ENCODE results near the gene PRKCE.

The PRKCE gene

DNA sequence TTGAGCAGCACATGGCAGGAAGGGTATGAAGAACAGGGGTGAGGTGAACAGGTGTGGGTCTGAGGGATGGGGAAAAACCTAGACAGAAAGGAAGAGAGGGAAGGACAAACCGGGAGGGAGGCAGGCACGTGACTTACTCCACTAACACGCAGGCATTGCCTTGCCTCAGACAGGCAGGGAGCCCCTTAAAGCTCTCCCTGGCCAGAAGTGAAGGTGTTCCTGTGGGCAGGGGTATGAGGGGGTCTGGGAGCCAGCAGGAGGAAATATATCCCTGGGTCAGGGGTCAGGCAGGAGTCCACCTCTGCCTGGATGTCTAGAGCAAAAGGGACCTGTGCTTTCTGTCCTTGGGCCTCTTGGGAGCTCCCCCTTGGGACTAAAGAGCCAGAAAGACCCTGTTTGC, 510.4 kb downstream of the PRKCE start:
- DNase-seq, result no peak

GRCh38 chr2:46162329-46163097, 511.0 kb downstream of the PRKCE start:
- peak in 1 of 3 donors; percentile 52 for DNase-seq

- DNase-seq, result peak; percentile 65 to 66 (median 65)
Measured at GRCh38 chr2:46163098-46163430, 511.6 kb downstream of the PRKCE start.

- DNase-seq, result no peak
Measured at GRCh38 chr2:46163804-46164528, 512.5 kb downstream of the PRKCE start.

GRCh38 chr2:46164529-46165301, 513.2 kb downstream of the PRKCE start:
- DNase-seq, result no peak

DNA sequence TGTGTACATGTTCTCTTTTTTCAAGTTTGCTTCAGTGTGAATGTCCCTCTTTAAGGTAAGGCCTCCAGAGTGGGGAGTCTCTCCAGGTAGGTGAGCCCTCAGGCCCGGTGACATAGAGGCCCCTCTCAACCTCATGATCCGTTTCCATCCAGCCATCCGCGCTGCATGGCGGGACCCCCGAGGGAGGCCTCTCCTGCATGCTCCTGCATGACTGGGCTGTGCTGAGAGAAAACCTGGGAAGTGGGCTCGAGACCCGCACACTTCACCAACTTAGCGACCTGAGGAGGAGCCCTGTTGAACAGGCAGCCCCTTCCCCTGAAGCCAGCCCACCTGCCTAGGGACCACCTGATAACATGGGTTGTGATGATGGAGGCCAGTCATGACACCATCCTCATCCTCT, 514.4 kb downstream of the PRKCE start:
- DNase-seq, result no peak

DNA sequence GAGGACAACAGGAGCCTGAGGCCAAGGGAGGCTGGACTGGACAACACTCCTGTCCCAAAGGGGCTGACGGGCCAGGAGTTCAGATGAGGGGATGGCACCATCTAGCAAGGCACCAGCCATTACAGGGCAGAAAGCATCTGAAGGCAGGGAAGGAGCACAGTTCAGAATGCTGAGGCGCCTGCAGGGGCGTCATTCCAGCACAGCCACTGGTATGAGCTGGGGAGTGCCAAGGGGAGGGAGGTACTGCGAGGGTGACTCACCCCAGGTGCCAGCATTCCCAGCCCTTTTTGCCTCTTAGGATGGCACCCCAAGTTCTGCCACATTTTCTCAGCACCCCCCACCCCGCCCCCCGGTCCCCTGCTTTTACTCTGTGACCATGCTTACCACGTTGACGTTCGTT, 515.9 kb downstream of the PRKCE start:
- no peak for DNase-seq

DNA sequence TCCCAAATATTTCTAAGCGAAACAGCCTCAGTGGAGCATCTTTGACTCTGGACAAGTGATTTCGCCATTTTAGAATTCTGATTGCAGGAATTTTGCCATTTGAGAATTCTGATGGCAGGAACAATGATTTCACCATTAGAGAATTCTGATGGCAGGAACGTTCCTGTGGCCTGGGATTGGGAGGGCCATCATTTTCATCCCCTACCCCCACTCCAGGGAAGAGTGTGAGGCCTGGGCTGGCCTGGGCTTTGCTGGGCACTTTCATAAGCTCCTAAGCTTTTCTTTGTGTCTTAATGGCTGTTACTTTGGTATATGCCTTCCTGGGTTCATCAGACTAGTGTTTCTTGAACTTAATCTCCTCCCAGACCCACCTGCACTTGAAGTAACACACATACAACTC, 516.4 kb downstream of the PRKCE start:
- no peak for DNase-seq

- no peak for DNase-seq
Measured at GRCh38 chr2:46169467-46169866, 518.0 kb downstream of the PRKCE start.

DNA sequence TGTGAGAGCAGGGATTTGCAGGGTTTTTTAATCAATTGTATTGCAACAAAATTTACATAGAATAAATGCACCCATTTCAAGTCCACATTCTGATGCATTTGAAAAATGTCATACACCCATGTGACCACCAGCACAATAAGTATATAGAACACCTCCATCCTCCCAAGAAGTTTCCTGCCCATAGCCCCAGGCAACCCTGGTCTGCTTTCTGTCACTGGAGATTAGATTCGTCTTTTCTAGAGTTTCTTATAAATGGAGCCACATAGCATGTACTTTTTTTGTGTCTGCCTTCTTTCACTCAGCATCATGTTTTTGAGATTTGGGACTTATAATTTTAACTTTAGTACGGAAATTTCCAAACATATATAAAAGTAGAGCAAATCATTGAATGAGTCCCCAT, 518.6 kb downstream of the PRKCE start:
- DNase-seq, result no peak

DNA sequence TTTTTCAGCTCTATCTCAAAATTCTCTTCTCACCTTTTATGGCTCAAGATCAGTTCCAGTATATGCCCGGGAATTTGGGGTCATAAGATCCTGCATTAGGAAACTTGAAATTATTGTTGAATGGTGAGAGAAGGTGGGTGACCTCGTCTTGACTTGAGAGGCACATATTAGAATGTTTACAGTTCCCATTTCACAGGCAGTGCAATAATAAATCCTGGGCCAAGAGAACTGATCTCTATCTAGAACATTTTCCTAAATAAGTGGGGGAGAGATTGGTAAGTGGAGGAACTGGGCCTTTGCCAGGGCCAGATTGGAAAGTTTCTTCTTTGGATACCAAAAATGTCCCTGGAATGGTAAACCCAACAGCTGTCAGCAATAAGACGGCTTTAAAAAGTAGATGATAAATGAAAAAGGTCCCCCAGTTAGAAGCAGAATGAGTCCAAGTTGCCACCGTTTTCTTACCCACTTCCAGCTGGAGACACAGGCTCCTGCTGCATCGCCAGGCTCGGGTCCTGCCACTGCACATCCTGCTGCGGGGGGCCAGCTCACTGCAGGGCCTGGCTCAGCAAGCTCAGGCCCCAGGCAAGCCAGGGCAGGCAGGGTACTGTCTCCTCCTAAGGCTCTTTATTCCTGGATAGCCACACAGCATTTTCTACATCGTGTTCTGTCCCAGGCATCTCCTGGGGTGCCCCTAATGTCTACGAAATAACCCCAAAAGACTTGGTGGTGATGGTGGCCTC, 519.3 kb downstream of the PRKCE start:
- DNase-seq, result no peak

DNA sequence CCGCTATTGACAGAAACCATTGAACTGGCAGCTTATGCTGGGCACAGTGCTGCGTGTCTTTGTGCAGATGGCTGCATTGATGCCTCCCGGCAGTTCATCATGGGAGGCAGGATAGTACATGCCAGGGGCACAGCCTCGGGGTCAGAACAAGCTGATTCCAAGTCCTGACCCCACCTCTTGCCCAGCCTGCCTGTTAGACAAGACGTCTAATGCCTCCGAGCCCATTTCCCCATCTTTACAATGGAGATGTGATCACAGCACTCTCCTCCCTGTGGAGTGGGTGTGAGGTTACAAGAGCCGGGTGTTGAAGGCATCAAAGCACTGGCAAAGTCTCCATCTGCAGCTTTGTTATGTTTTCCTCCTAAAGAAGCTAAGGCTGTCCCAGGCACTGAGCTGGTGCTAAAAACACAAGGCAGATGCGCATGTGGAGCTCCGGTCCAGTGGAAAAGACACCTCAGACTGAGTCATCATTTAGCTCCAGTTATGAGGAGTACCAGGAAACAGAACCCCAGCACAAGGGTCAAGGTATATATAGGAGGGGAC, 520.0 kb downstream of the PRKCE start:
- no peak for DNase-seq

- DNase-seq, result no peak
Measured at GRCh38 chr2:46171996-46172546, 520.6 kb downstream of the PRKCE start.

GRCh38 chr2:46173030-46173429, 521.6 kb downstream of the PRKCE start:
- DNase-seq, result no peak

DNA sequence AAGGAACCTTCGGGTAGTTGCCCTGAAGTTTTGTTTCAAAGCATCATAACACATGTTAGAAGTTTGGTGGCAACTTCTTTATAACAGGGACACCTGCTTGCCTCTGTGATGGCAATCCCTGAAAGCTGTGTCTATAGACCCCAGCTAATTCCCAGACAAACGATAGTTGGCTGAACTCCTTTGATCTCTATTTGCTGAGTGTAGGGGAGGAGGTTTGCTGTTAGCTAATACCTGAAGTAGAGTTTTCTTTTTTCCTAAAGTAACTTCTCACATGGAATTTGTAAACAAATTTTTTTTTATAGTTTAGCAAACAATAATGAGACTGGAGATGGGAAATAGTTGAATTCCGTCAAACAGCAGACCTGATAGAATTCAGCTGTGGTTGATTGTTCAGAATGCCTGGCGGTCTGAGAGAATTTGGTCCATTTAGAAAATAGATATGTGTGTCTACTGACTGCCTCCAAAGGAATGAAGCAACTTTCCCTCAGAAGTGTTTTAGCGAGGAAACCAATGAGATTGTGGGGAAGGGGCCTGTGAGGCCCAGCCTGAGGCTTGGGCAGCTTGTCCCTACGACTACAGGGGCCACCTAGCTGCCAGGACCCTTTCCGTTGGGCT, 522.3 kb downstream of the PRKCE start:
- no peak for DNase-seq

- DNase-seq, result no peak
Measured at GRCh38 chr2:46174345-46175170, 523.1 kb downstream of the PRKCE start.

DNA sequence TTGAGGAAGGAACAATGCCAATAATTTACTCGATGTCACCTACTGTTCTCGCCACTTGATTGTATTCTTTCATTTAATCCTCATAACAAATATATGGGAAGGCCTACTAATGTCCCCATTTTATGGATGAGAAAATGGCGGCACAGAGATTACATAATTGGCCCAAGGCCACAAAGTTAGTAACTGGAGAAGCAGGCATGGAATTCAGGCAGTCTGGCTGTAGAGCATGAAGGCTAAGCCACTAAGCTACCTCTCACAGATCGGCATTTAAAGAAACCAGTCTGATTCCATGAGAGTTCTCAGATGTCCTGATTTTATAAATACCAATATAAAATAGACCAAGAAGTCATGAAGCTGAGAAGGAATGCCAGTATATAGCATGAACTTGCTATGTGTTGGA, 523.9 kb downstream of the PRKCE start:
- DNase-seq, result no peak

- no peak for DNase-seq
Measured at GRCh38 chr2:46177461-46178089, 526.1 kb downstream of the PRKCE start.

DNA sequence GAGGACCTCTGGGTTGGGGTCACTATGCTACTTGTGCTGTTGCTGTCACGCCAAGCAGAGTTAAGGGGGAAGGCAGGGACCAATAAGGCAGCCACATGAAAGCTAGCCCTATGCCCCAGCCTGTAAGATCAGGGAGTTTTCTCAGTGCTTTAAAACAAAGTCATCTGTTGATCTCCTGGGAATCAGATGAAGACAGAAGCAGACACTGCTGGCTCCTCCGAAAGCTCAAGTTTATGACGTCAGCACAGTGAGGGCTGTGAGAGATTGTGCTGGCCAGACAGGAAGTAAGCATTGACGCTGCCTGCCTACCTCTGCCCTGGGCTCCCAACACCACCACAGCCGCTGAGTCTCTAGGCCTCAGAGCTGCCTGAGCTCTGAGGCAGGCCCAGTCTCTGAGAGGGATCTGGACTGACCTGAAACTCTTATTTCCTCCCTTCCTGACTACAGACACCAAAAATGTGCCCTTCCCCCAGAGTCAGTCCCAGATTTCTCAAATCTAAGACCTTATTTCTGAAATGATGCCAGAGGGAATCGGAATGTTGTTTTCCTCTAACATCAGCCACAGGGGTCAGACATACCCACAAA, 527.7 kb downstream of the PRKCE start:
- peak; percentile 29 to 37 (median 31) for DNase-seq

DNA sequence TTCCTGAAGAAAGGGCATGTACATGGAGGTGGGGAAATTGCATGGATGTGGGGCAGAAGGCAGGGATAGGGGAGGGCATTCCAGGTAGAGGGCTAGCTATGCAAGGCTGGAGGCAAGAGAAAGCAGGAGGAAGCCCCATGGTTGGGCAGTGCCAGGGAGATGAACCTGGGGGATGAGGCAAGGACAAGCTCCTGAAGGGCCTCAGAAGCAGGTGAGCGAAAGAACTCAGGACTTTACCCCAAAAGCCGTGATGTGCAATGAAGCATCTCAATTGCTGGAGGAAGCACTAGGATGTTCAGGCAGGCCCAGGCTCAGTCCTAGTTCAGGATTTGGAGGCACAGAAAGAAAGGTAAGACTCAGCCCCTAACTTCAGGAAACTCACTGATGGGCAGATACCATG, 528.7 kb downstream of the PRKCE start:
- DNase-seq, result no peak
